NCI-H226 (cell line): Measurements from ENCODE around the gene PMIS2.

ENCODE experiments used
- DNase-seq: peaks from one replicate; pipeline ENCODE4 v3.0.0-alpha.2; 2015

PMIS2 gene

GRCh38 chr19:35556846-35557538, 29.0 kb upstream of the PMIS2 start:
- no peak for DNase-seq

DNA sequence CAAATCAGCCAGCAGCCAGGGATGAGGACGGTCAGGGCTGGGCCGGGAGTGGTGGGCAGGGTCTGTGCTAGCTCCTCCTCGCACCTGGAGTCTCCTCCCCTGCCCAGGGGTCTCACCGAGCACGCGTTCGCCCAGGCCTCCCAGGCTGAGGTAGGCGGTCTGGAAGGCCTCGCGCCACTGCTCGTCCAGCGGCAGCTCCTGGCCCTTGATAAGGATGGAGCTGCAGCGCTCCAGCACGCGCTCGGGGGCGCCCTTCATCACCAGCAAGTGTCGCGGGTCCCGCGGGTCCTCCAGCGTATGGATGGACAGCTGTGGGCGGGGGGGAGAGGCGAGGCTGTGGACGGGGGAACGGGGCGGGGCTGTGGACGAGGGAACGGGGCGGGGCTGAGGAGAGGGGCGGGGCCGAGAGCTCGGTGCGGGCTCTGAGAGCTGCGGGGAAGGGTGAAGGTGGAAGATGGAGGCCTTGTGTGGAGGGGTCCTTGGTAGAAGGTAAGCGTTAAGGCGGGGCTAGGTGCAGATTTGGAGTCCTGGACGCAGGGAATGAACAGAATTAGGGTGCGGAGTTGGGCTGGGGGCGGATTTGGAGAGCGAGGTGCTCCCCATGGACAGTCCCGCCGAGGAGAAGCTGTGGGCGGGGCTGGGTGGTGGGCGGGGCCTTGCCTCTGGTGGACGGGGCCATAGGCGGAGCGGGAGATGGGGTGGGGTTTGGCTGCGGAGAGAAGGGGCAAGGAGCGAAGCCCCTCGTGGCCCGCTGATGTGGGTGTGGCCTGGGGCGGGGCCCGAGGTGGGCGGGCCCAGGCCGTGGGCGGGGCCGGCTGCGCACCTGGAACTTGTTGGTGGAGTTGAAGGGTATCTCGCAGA, 28.2 kb upstream of the PMIS2 start:
- no peak for DNase-seq

GRCh38 chr19:35558400-35559280, 27.3 kb upstream of the PMIS2 start:
- DNase-seq: no peak

DNA sequence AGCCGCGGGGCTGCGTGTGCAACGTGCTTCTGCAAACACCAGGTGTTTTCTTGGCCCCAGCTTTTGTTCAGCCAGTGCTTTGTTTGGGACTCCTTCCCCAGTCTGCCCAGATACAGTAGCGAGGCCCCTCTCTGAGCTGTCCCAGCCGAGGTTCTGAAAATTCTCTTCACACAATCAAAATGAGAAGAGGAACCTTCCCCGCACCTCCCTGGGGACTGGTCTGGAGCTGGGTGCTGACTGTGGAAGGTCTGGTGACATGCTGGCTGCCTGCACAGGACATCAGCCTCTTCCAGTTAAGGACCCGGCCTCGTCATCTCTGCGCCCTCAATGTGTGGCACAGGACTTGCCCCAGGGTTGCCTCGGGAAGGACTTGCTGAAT, 26.7 kb upstream of the PMIS2 start:
- no peak for DNase-seq

DNA sequence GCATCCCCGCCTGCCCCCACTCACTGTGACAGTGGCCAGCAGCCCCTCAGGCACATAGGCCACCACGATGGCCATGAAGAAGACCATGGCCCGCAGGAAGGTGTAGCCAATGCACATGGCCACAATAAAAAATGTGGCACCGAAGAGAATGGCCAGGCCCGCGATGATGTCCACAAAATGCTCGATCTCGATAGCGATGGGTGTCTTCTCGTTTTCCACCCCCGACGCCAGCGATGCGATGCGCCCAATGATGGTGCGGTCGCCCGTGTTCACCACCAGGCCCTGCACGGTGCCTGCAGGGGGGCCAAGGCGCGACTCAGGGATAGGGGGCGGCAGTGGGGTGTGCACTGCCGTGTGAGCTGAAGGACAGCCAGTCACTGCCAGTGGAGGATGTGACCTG, 26.2 kb upstream of the PMIS2 start:
- DNase-seq: no peak

DNA sequence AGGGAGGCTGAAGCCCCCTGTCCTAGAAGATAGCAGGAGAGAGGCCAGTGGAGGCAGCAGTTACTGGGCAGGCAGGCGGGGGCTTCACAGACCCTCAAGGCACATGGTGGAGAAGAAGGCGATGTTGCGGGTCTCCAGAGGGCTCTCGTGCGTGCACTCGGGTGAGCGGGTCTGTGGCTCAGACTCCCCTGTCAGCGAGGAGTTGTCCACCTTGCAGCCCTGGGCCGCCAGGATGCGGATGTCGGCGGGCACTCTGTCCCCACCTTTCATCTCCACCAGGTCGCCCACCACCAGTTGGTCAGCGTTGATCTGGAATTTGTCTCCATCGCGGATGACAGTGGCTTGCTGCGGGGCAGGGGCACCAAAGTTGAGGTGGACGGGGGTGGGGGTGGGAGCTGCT, 25.7 kb upstream of the PMIS2 start:
- DNase-seq: no peak

DNA sequence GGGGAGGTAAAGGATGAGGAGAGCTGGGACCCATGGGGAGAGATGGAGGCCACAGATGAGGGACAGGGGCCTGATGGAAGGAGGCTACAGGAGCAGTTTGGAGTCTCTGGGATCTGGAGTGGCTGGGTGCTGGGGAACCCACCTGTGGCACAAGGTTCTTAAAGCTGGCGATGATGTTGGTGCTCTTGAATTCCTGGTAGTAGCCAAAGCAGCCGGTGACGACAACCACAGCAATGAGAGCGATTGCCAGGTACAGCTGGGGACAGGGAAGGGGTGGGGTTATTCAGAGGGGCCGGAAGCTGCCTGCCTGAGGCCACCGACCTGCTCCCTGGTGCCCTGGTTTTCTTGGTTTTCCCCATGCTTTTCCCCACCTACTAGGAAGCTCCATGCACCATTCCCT, 25.3 kb upstream of the PMIS2 start:
- no peak for DNase-seq

- DNase-seq: no peak
Measured at GRCh38 chr19:35561436-35561835, 24.5 kb upstream of the PMIS2 start.

- no peak for DNase-seq
Measured at GRCh38 chr19:35562336-35562735, 23.6 kb upstream of the PMIS2 start.

GRCh38 chr19:35562776-35563175, 23.2 kb upstream of the PMIS2 start:
- DNase-seq: no peak

- DNase-seq: no peak
Measured at GRCh38 chr19:35563207-35563829, 22.7 kb upstream of the PMIS2 start, which contains the start of gene ATP4A. Gene ATP4A (minus strand): TSS chr19:35563658. CDS start chr19:35563629, 29 bp downstream.

DNA sequence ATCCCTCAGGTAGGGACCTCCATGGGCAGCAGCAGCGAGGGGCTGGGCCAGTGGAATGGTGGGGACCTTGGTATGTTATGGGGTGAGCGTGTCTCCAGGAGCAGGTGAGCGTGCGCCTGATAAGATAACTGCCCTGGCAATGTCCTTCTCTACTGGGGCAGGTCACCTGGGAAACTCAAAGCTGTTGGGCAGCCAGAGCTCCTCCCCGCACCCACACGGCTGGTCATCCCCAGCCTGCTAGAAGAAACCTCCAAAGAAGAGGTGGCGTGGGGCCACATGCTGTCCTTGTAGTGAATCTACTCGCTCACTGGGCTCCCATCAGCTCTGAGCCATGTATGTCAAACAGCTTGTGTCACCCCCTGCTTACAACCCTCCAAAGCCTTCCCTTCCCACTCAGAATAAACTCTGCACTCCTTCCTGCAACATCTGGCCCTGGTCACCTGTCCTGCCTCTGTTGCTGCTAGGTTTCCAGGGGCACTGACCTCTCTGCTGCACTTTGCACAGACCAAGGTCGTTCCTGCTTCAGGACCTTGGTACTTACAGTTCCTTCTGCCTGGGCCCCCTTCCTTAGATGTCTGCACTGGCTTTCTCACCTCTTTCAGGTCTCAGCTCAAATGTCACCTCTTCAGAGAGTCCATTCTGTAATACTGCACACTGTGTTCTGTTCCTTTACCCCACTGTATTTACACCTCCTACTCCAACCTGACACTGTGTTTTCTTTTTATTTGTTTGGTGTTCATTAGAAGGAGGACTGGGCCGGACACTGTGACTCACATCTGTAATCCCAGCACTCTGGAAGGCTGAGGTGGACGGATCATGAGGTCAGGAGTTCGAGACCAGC, 20.7 kb upstream of the PMIS2 start:
- no peak for DNase-seq

DNA sequence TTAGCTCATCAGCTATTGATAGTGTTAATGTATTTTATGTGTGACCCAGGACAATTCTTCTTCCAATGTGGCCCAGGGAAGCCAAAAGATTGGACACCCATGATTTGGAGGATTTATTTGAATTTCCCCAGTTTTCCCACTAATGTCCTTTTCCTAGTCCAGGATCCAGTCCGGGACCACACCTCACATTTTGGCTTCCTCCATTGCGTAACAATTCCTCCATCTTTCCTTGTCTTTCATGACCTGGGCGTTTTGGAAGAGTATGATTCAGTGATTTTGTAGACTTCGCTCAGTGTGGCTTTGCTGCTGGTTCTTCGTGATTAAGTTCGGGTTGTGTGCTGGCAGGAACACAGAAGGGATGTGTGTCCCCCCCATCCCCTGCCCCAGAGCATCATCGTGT, 19.2 kb upstream of the PMIS2 start:
- no peak for DNase-seq

GRCh38 chr19:35569281-35569781, 16.6 kb upstream of the PMIS2 start:
- no peak for DNase-seq

GRCh38 chr19:35571406-35571965, 14.5 kb upstream of the PMIS2 start:
- DNase-seq: no peak

DNA sequence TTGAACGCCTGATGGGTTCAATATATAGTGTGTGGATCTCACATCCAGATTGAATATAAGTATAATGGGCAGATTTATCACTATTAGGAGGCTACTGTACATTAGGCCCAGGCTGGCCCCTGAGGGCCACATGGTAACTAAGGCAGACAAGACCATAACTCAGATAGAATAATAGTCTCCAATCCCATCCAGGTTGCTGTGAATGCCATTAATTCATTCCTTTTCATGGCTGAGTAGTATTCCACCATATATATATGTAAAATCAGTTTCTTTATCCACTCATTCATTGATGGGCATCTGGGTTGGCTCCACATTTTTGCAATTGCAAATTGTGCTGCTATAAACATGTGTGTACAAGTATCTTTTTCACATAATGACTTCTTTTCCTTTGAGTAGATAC, 8.1 kb upstream of the PMIS2 start:
- DNase-seq: no peak

GRCh38 chr19:35578707-35579106, 7.3 kb upstream of the PMIS2 start:
- DNase-seq: no peak

DNA sequence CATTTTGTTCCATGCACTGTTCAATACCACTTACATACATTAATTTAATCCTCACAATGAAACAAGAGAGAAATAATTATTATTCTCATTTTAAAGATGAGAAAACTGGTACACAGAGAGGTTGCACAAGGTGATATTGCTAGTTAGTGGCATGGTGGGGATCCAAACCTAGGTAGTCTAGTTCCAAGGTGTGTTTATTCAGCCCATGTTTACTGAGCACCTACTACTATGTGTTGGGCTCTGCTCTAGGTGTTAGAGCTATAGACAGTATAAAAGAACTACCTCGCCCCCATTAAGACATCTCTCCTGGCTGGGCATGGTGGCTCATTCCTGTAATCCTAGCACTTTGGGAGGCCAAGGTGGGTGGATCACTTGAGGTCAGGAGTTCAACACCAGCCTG, 3.2 kb upstream of the PMIS2 start:
- no peak for DNase-seq

GRCh38 chr19:35587321-35587720, 1.3 kb downstream of the PMIS2 start:
- DNase-seq: no peak

- no peak for DNase-seq
Measured at GRCh38 chr19:35590875-35591274, 4.9 kb downstream of the PMIS2 start.

- no peak for DNase-seq
Measured at GRCh38 chr19:35592226-35592625, 6.3 kb downstream of the PMIS2 start.
